Measurements from ENCODE around the gene DISP1. TPM values are rescaled to one million over a fixed set of nuclear protein-coding genes. Genes with fewer than 3 reads are reported as not detected.
A peak's percentile ranks its signal among the peaks of the same experiment; 100 is the strongest.

DISP1 gene
- total and polyA plus RNA-seq, 8 donors: 0.87 to 277 (median 4.9) TPM; not detected in 1

DNA sequence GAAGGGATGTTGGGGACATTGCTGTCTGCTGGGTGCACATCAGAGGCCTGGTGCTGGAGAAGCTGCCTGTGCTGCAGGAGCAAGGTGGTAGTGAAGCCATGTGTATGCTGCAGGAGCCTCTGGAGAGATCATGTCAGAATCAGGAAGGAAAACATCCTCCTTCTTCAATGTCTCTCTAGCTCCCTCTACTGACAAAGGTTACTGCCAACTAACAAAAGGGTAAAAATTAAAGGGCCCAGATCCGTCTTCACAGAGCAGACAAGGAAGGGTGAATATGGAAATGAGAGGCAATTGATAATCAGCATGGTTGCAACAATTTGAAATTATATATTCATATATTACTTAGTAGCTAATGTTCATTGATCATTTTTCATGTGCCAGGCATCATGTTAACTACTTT lies 45.7 kb upstream of the DISP1 start:
- no peaks in the 10 kb centered on the region for H3K27me3 ChIP-seq
- intact Hi-C loops (cut with DNase I; ENCODE audit: low total_unique reads): no loop called here
- no peaks in the 10 kb centered on the region for H3K4me1 ChIP-seq
- H3K9me3 ChIP-seq: peaks cover 0 to 14% (median 10%) of the 10 kb centered on the region in 4 donors
- H3K36me3 ChIP-seq: no peaks in the 10 kb centered on the region
- 82 to 94% (median 92%) methylated on average over 1 of the region's 1 CpG for WGBS, 5 donors
- TF ChIP-seq, protein P1, sequence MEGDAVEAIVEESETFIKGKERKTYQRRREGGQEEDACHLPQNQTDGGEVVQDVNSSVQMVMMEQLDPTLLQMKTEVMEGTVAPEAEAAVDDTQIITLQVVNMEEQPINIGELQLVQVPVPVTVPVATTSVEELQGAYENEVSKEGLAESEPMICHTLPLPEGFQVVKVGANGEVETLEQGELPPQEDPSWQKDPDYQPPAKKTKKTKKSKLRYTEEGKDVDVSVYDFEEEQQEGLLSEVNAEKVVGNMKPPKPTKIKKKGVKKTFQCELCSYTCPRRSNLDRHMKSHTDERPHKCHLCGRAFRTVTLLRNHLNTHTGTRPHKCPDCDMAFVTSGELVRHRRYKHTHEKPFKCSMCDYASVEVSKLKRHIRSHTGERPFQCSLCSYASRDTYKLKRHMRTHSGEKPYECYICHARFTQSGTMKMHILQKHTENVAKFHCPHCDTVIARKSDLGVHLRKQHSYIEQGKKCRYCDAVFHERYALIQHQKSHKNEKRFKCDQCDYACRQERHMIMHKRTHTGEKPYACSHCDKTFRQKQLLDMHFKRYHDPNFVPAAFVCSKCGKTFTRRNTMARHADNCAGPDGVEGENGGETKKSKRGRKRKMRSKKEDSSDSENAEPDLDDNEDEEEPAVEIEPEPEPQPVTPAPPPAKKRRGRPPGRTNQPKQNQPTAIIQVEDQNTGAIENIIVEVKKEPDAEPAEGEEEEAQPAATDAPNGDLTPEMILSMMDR (IDR thresholded peaks at IDR 0.05): no peak
- TF ChIP-seq EP300 (IDR thresholded peaks at IDR 0.05) (no peak), POLR2A (IDR thresholded peaks at IDR 0.05) (no peak), POLR2AphosphoS5 (IDR thresholded peaks at IDR 0.05) (no peak)
- DNase-seq: no peak
- H3K27ac ChIP-seq: no peak overlapping the region
- H3K4me3 ChIP-seq: no peak overlapping the region

DNA sequence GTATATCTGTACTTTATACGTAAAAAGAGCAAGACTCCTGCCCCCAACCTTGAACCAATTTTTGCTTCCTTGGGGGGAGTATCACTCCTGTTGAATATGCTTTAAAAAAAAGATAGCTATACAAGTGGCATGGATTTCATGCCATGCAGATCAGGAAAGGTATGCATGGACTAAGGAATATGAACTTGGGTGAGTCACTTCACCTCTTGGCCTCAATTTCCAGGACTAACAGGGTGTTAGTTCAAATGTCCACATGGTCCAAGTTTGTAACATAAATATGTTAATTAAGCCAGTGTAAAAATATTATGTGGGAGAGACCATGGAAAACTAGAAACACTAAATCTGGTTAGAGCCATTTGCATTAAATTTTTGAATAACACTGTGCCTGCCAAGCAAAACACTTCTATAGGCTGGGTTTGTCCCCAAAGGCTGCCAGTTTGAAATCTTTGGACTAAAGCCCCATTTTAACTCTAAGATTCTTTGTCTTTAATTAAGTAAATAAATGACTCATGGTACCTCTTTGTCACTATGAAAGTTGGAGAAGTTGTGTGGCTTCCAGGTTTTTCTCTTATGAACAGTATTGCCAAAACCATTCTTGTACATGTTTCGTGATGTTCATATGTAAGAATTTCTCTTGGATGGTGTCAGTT lies 44.7 kb upstream of the DISP1 start:
- intact Hi-C loops (cut with DNase I; ENCODE audit: low total_unique reads): no loop called here
- H3K27ac ChIP-seq: no peak overlapping the region

DNA sequence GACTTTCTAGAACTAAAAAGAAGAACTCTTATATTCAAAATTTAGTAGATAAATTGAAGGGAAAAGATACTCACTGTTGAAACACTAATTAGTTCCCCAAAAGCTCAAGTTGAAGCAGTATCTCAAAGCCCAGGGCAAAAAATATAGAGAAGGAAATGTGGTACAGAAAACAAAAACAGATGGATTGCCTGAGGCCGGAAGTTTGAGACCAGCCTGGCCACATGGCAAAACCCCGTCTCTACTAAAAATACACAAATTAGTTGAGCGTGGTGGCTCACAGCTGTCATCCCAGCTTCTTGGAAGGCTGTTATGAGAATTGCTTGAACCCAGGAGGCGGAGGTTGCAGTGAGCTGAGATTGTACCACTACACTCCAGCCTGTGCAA lies 41.9 kb upstream of the DISP1 start:
- no peak overlapping the region for H3K4me3 ChIP-seq
- H3K27me3 ChIP-seq: no peaks in the 10 kb centered on the region
- peak overlapping the region in 3 of 5 donors; percentile 15 to 73 (median 46) for H3K27ac ChIP-seq
- H3K4me1 ChIP-seq: peaks cover 0 to 7% (median 0%) of the 10 kb centered on the region in 4 donors
- no peak for DNase-seq
- 57 to 73% (median 60%) methylated on average over 4 of the region's 4 CpGs for WGBS, 5 donors
- H3K36me3 ChIP-seq: no peaks in the 10 kb centered on the region
- intact Hi-C loops (cut with DNase I; ENCODE audit: low total_unique reads): no loop called here
- peaks cover 0 to 14% (median 10%) of the 10 kb centered on the region in 4 donors for H3K9me3 ChIP-seq
- TF ChIP-seq EP300 (IDR thresholded peaks at IDR 0.05): no peak
- TF ChIP-seq, protein P1 (IDR thresholded peaks at IDR 0.05): no peak
- no peak for TF ChIP-seq POLR2AphosphoS5 (IDR thresholded peaks at IDR 0.05)
- no peak for TF ChIP-seq POLR2A (IDR thresholded peaks at IDR 0.05)

More for the DNA sequence above, 44.7 kb upstream of the DISP1 start:
- TF ChIP-seq POLR2AphosphoS5 (IDR thresholded peaks at IDR 0.05) (no peak), EP300 (IDR thresholded peaks at IDR 0.05) (no peak), POLR2A (IDR thresholded peaks at IDR 0.05) (no peak)
- TF ChIP-seq, protein P1 (IDR thresholded peaks at IDR 0.05): no peak
- Histone ChIP-seq H3K36me3 (no peaks in the 10 kb centered on the region), H3K4me3 (no peak overlapping the region), H3K4me1 (no peaks in the 10 kb centered on the region), H3K27me3 (no peaks in the 10 kb centered on the region), H3K9me3 (peaks cover 0 to 14% (median 10%) of the 10 kb centered on the region in 4 donors)
- WGBS, 5 donors: 64 to 87% (median 81%) methylated on average over 2 of the region's 2 CpGs
- no peak for DNase-seq

DNA sequence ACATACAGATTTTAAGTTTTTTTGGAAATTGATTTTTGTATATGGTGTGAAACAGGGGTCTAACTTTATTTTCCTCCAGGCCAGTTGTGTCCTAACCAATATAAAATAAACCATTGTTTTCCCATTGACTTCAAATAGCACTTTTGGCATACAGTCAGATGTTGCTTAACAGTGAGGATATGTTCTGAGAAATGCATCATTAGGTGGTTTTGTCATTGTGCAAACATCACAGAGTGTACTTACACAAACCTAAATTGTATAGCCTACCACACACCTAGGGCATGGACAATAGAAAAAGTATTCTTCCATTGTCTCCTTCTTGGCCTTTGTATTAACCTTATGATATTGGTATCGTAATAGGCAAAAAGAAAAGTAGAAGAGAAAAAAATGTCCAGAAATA lies 37.4 kb upstream of the DISP1 start:
- 52 to 79% (median 75%) methylated on average over 1 of the region's 1 CpG for WGBS, 5 donors
- TF ChIP-seq POLR2AphosphoS5 (IDR thresholded peaks at IDR 0.05) (peak in 1 of 3 donors; percentile 59), POLR2A (IDR thresholded peaks at IDR 0.05) (no peak)
- TF ChIP-seq, protein P1 (IDR thresholded peaks at IDR 0.05): no peak
- Histone ChIP-seq H3K27me3 (peaks cover 0 to 1% (median 0%) of the 10 kb centered on the region in 3 donors), H3K27ac (no peak overlapping the region), H3K36me3 (no peaks in the 10 kb centered on the region), H3K4me1 (peaks cover 0 to 9% (median 0%) of the 10 kb centered on the region in 4 donors), H3K4me3 (no peak overlapping the region), H3K9me3 (no peaks in the 10 kb centered on the region)
- intact Hi-C loops (cut with DNase I; ENCODE audit: low total_unique reads): no loop called here
- no peak for DNase-seq

All from stomach (tissue), 9 donors.